Mesendoderm (in vitro differentiated cells): ENCODE results near the gene RNASE1.

Experiments used
- DNase-seq: peaks from one replicate; pipeline ENCODE4 v3.0.0; 2013
- H2AK5ac ChIP-seq: 2 replicates; pipeline ENCODE4 v1.6.1; 2013; ENCODE audit warnings: low read length, inconsistent platforms
- H2BK120ac ChIP-seq: 2 replicates; pipeline ENCODE4 v1.6.1; 2013; ENCODE audit warnings: low read depth, mild to moderate bottlenecking, low read length, moderate library complexity, mixed read lengths
- H2BK15ac ChIP-seq: replicated peaks from 2 replicates; pipeline ENCODE4 v1.6.1; 2013; ENCODE audit warnings: low read depth, mild to moderate bottlenecking, moderate library complexity
- H2BK5ac ChIP-seq: 2 replicates; pipeline ENCODE4 v1.6.1; 2013; ENCODE audit warnings: low read length, inconsistent platforms
- H3K18ac ChIP-seq: 2 replicates; pipeline ENCODE4 v1.6.1; 2013; ENCODE audit warnings: mild to moderate bottlenecking, low read length, mixed read lengths
- H3K23ac ChIP-seq: one replicate; pipeline ENCODE4 v1.6.1; 2013; ENCODE audit warnings: low read length
- H3K27ac ChIP-seq: 2 replicates; pipeline ENCODE4 v1.5.1; 2013; ENCODE audit warnings: low read depth, mild to moderate bottlenecking, inconsistent platforms, low read length, moderate library complexity
- H3K27me3 ChIP-seq: 2 replicates; pipeline ENCODE4 v1.6.1; 2013; ENCODE audit warnings: low read length, control low read depth, mild to moderate bottlenecking, inconsistent platforms; ENCODE audit not compliant: insufficient read depth, poor library complexity
- H3K36me3 ChIP-seq: 2 replicates; pipeline ENCODE4 v1.6.1; 2013; ENCODE audit warnings: low read length, inconsistent platforms; ENCODE audit not compliant: control insufficient read depth, insufficient read depth
- H3K4ac ChIP-seq: one replicate; pipeline ENCODE4 v1.6.1; 2013; ENCODE audit warnings: low read depth, mild to moderate bottlenecking, low read length, moderate library complexity
- H3K4me1 ChIP-seq: 2 replicates; pipeline ENCODE4 v1.6.1; 2013; ENCODE audit warnings: low read depth, low read length, inconsistent platforms; ENCODE audit not compliant: control insufficient read depth
- H3K4me2 ChIP-seq: 2 replicates; pipeline ENCODE4 v1.6.1; 2013; ENCODE audit warnings: low read length
- H3K4me3 ChIP-seq: 2 replicates; pipeline ENCODE4 v1.5.1; 2013; ENCODE audit warnings: mild to moderate bottlenecking, low read length
- H3K56ac ChIP-seq: one replicate; pipeline ENCODE4 v1.6.1; 2013; ENCODE audit warnings: low read length
- H3K79me1 ChIP-seq: 2 replicates; pipeline ENCODE4 v1.6.1; 2013; ENCODE audit warnings: low read length, inconsistent platforms
- H3K79me2 ChIP-seq: 2 replicates; pipeline ENCODE4 v1.6.1; 2013; ENCODE audit warnings: mild to moderate bottlenecking, low read length; ENCODE audit not compliant: control insufficient read depth, insufficient read depth
- H3K9ac ChIP-seq: 2 replicates; pipeline ENCODE4 v1.6.1; 2013; ENCODE audit warnings: low read length, inconsistent platforms
- H4K5ac ChIP-seq: one replicate; pipeline ENCODE4 v1.6.1; 2013; ENCODE audit warnings: low read length
- H4K8ac ChIP-seq: one replicate; pipeline ENCODE4 v1.6.1; 2013; ENCODE audit warnings: low read depth, mild to moderate bottlenecking, control low read depth, low read length, moderate library complexity
- WGBS: extraction: QIAGEN DNeasy Blood & Tissue Kit; methylation state at CpG from one replicate; pipeline ENCODE4 v1.1.7; 2013; ENCODE audit warnings: low lambda C conversion rate, missing lambda C conversion rate; ENCODE audit not compliant: insufficient coverage; ENCODE audit errors: extremely low coverage; 5-methylcytosine and 5-hydroxymethylcytosine counted together

The RNASE1 gene

GRCh38 chr14:20782280-20782890 is 20.3 kb downstream of the RNASE1 start:
- peaks cover 3% of the 10 kb centered on the region for H3K4me1 ChIP-seq
- no peak for DNase-seq
- H3K4me3 ChIP-seq = no peak overlapping the region
- no peak overlapping the region for H3K27ac ChIP-seq
- H3K23ac ChIP-seq = no peak overlapping the region
- no peaks in the 10 kb centered on the region for H3K79me2 ChIP-seq
- no CpG with 5 or more reads among the region's 5 CpGs for WGBS
- H3K18ac ChIP-seq = peak overlapping the region; percentile 86
- no peak overlapping the region for H4K5ac ChIP-seq
- no peak overlapping the region for H4K8ac ChIP-seq
- H3K27me3 ChIP-seq = no peaks in the 10 kb centered on the region
- H3K56ac ChIP-seq = no peak overlapping the region
- H2BK120ac ChIP-seq = no peak overlapping the region
- H2AK5ac ChIP-seq = no peak overlapping the region
- no peak overlapping the region for H2BK5ac ChIP-seq
- H3K4ac ChIP-seq = no peak overlapping the region
- peak overlapping the region; percentile 64 for H2BK15ac ChIP-seq
- H3K36me3 ChIP-seq = no peaks in the 10 kb centered on the region
- no peaks in the 10 kb centered on the region for H3K79me1 ChIP-seq
- no peak overlapping the region for H3K4me2 ChIP-seq
- H3K9ac ChIP-seq = no peak overlapping the region

- WGBS = no CpG with 5 or more reads among the region's 4 CpGs
- H2BK120ac ChIP-seq = no peak overlapping the region
- no peak overlapping the region for H3K4me3 ChIP-seq
Observed at GRCh38 chr14:20781803-20782202, 20.8 kb downstream of the RNASE1 start.

GRCh38 chr14:20775901-20776300 is 26.7 kb downstream of the RNASE1 start:
- H4K8ac ChIP-seq = no peak overlapping the region
- H3K23ac ChIP-seq = no peak overlapping the region
- H3K4me1 ChIP-seq = peaks cover 6% of the 10 kb centered on the region
- no peak overlapping the region for H3K56ac ChIP-seq
- no peak overlapping the region for H3K18ac ChIP-seq
- H2BK5ac ChIP-seq = no peak overlapping the region
- H4K5ac ChIP-seq = no peak overlapping the region
- no CpG with 5 or more reads among the region's 1 CpG for WGBS
- H3K36me3 ChIP-seq = no peaks in the 10 kb centered on the region
- no peak overlapping the region for H2BK120ac ChIP-seq
- H3K4ac ChIP-seq = no peak overlapping the region
- no peaks in the 10 kb centered on the region for H3K79me1 ChIP-seq
- no peak overlapping the region for H3K4me2 ChIP-seq
- H3K4me3 ChIP-seq = no peak overlapping the region
- no peak overlapping the region for H2BK15ac ChIP-seq
- H3K79me2 ChIP-seq = no peaks in the 10 kb centered on the region
- no peaks in the 10 kb centered on the region for H3K27me3 ChIP-seq
- DNase-seq = no peak
- no peak overlapping the region for H3K27ac ChIP-seq
- no peak overlapping the region for H2AK5ac ChIP-seq
- no peak overlapping the region for H3K9ac ChIP-seq

More at GRCh38 chr14:20781803-20782202, 20.8 kb downstream of the RNASE1 start:
- Histone ChIP-seq H3K4me2 (no peak overlapping the region), H3K79me2 (no peaks in the 10 kb centered on the region), H4K5ac (no peak overlapping the region), H2AK5ac (no peak overlapping the region), H3K4ac (no peak overlapping the region), H3K27ac (no peak overlapping the region), H3K9ac (no peak overlapping the region), H2BK5ac (no peak overlapping the region), H4K8ac (no peak overlapping the region), H2BK15ac (no peak overlapping the region), H3K23ac (no peak overlapping the region), H3K56ac (peak overlapping the region; percentile 45), H3K4me1 (peaks cover 3% of the 10 kb centered on the region), H3K18ac (no peak overlapping the region), H3K27me3 (no peaks in the 10 kb centered on the region), H3K36me3 (no peaks in the 10 kb centered on the region), H3K79me1 (no peaks in the 10 kb centered on the region)
- no peak for DNase-seq

- H2BK120ac ChIP-seq = no peak overlapping the region
- H3K4me3 ChIP-seq = no peak overlapping the region
- no peak overlapping the region for H2AK5ac ChIP-seq
- H3K9ac ChIP-seq = no peak overlapping the region
- no peak overlapping the region for H3K27ac ChIP-seq
- H3K56ac ChIP-seq = no peak overlapping the region
- no peaks in the 10 kb centered on the region for H3K79me1 ChIP-seq
- peaks cover 6% of the 10 kb centered on the region for H3K4me1 ChIP-seq
- no peak overlapping the region for H3K4me2 ChIP-seq
- H3K23ac ChIP-seq = no peak overlapping the region
- H2BK5ac ChIP-seq = no peak overlapping the region
- no peak overlapping the region for H2BK15ac ChIP-seq
- no peak overlapping the region for H3K4ac ChIP-seq
- no peak overlapping the region for H3K18ac ChIP-seq
- no peak overlapping the region for H4K5ac ChIP-seq
- H3K27me3 ChIP-seq = no peaks in the 10 kb centered on the region
- WGBS = no CpG with 5 or more reads among the region's 6 CpGs
- no peaks in the 10 kb centered on the region for H3K36me3 ChIP-seq
- no peaks in the 10 kb centered on the region for H3K79me2 ChIP-seq
- H4K8ac ChIP-seq = no peak overlapping the region
- no peak for DNase-seq
Observed at GRCh38 chr14:20775043-20775442, 27.6 kb downstream of the RNASE1 start.

- Histone ChIP-seq H3K23ac (no peak overlapping the region), H3K9ac (no peak overlapping the region), H3K4ac (no peak overlapping the region), H3K36me3 (no peaks in the 10 kb centered on the region), H3K27me3 (no peaks in the 10 kb centered on the region), H2BK15ac (no peak overlapping the region), H4K8ac (no peak overlapping the region), H3K79me2 (no peaks in the 10 kb centered on the region), H3K4me1 (peaks cover 6% of the 10 kb centered on the region), H3K18ac (no peak overlapping the region), H2BK120ac (no peak overlapping the region), H3K27ac (no peak overlapping the region), H3K79me1 (no peaks in the 10 kb centered on the region), H2AK5ac (no peak overlapping the region), H3K56ac (no peak overlapping the region), H3K4me2 (no peak overlapping the region), H4K5ac (no peak overlapping the region), H2BK5ac (no peak overlapping the region), H3K4me3 (no peak overlapping the region)
- no CpG with 5 or more reads among the region's 5 CpGs for WGBS
- no peak for DNase-seq
Observed at GRCh38 chr14:20774258-20774824, 28.3 kb downstream of the RNASE1 start.

- H3K79me1 ChIP-seq = no peaks in the 10 kb centered on the region
- no peak overlapping the region for H3K9ac ChIP-seq
- H3K36me3 ChIP-seq = no peaks in the 10 kb centered on the region
- no peak overlapping the region for H3K23ac ChIP-seq
- no peak overlapping the region for H4K5ac ChIP-seq
- no peak overlapping the region for H3K4ac ChIP-seq
- H3K4me2 ChIP-seq = no peak overlapping the region
- H3K27me3 ChIP-seq = no peaks in the 10 kb centered on the region
- peak; percentile 71 for DNase-seq
- peaks cover 6% of the 10 kb centered on the region for H3K4me1 ChIP-seq
- H3K18ac ChIP-seq = peak overlapping the region; percentile 51
- H3K56ac ChIP-seq = no peak overlapping the region
- no peak overlapping the region for H3K4me3 ChIP-seq
- H2BK120ac ChIP-seq = no peak overlapping the region
- no peaks in the 10 kb centered on the region for H3K79me2 ChIP-seq
- H4K8ac ChIP-seq = no peak overlapping the region
- no peak overlapping the region for H3K27ac ChIP-seq
- WGBS = no CpG with 5 or more reads among the region's 3 CpGs
- H2BK5ac ChIP-seq = no peak overlapping the region
- H2AK5ac ChIP-seq = no peak overlapping the region
- H2BK15ac ChIP-seq = no peak overlapping the region
Observed at GRCh38 chr14:20772650-20773049, 30.0 kb downstream of the RNASE1 start.
